ENCODE measurements around the gene DMRTB1. TPM values are rescaled to one million over a fixed set of nuclear protein-coding genes. Genes with fewer than 3 reads are reported as not detected.

The DMRTB1 gene
- total RNA-seq (not detected), polyA plus RNA-seq (not detected)
- long read RNA-seq, donor 1 = 0 reads
- long read RNA-seq, donor 2 = 0 reads
- long read RNA-seq, donor 3 = 0 reads
- long read RNA-seq, donor 4 = 0 reads
- long read RNA-seq, donor 5 = 0 reads

- no peak within 1 kb of the TSS for H3K9ac ChIP-seq (ENCODE audit: insufficient read depth in 1 of 2, low read length in 2 of 2)
- no peak within 1 kb of the TSS for H3K27ac ChIP-seq (ENCODE audit: low read depth in 1 of 2, low read length in 1 of 2)
- DNase-seq (no peak), ATAC-seq (ENCODE audit: insufficient read depth, low FRiP score) (no peak)
- no peaks in the 10 kb centered on the region for H3K36me3 ChIP-seq (ENCODE audit: control insufficient read depth in 4 of 4, insufficient read depth in 4 of 4, low read length in 4 of 4)
- TF ChIP-seq CTCF (IDR thresholded peaks at IDR 0.05; ENCODE audit: control extremely low read depth, extremely low read depth) = no peak
- no peaks in the 10 kb centered on the region for H3K9me3 ChIP-seq (ENCODE audit: control insufficient read depth in 4 of 4, insufficient read depth in 3 of 4, low read length in 3 of 4)
- peaks cover 0 to 3% (median 0%) of the 10 kb centered on the region in 5 donors for H3K4me1 ChIP-seq (ENCODE audit: control insufficient read depth in 5 of 5, insufficient read depth in 5 of 5, low read length in 5 of 5)
- WGBS, 2 donors = 94 to 98% methylated on average over 75 to 82 of the region's 82 CpGs
- H3K4me3 ChIP-seq = no peak within 1 kb of the TSS
- peaks cover 0 to 2% (median 0%) of the 10 kb centered on the region in 3 donors for H3K27me3 ChIP-seq (ENCODE audit: control insufficient read depth in 3 of 3, insufficient read depth in 3 of 3, low read length in 2 of 3)
These were observed at the start of gene DMRTB1 for GRCh38 chr1:53459321-53460175. Gene DMRTB1, plus strand, starts transcription at chr1:53459399. Its CDS starts 55 bp downstream, at chr1:53459454.

DNA sequence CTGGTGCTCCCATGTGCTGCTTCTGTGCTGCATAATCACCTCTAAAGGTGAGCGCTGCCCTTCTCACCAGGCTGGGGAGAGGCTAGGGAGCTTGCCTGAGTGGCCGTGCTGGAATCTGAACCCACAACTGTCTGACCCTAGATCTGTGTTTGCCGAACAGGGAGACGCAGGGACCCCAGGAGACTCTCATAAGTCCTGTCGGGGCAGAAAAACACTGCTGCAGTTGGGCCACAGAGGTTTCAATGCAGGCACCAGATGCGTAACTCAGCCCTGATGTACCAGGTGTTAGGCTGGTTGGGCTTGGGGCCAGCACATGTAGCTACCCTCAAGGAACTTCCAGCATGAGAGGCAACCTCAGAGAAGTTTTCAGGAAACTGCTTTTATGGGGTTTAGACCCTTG is 49.5 kb upstream of the DMRTB1 start:
- Histone ChIP-seq H3K4me3 (no peak overlapping the region), H3K9ac (ENCODE audit: insufficient read depth in 1 of 2, low read length in 2 of 2) (no peak overlapping the region), H3K36me3 (ENCODE audit: control insufficient read depth in 4 of 4, insufficient read depth in 4 of 4, low read length in 4 of 4) (no peaks in the 10 kb centered on the region), H3K27me3 (ENCODE audit: control insufficient read depth in 3 of 3, insufficient read depth in 3 of 3, low read length in 2 of 3) (peaks cover 0 to 3% (median 0%) of the 10 kb centered on the region in 3 donors), H3K4me1 (ENCODE audit: control insufficient read depth in 5 of 5, insufficient read depth in 5 of 5, low read length in 5 of 5) (peaks cover 0 to 5% (median 0%) of the 10 kb centered on the region in 5 donors), H3K27ac (ENCODE audit: low read depth in 1 of 2, low read length in 1 of 2) (no peak overlapping the region), H3K9me3 (ENCODE audit: control insufficient read depth in 4 of 4, insufficient read depth in 3 of 4, low read length in 3 of 4) (no peaks in the 10 kb centered on the region)
- 76 to 81% methylated on average over 6 of the region's 6 CpGs for whole genome bisulfite sequencing, 2 donors
- DNase-seq (no peak), ATAC-seq (ENCODE audit: insufficient read depth, low FRiP score) (no peak)
- TF ChIP-seq CTCF (IDR thresholded peaks at IDR 0.05; ENCODE audit: control extremely low read depth, extremely low read depth) = no peak

DNA sequence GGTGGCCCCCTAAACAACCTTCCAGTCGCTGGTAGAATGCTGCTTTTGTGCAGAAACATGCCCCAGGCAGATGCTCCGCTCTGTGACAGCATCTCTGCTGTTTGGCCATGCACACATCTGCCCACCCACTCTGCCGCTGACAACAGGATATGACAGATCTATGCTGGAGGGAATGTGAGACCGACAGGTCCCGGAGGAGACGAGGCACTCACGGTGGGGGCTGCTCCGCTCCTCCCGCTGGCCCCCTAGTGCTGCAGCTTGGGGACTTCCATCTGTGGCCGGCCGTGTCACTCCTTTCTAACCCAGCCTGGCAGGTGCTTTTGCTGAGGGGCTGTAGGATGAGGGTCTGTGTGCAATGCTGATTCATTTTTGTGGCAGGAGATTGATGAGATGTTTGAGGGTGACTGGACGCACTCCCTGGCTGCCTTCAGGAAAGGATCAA is 49.1 kb upstream of the DMRTB1 start:
- H3K9me3 ChIP-seq (ENCODE audit: control insufficient read depth in 4 of 4, insufficient read depth in 3 of 4, low read length in 3 of 4) = no peaks in the 10 kb centered on the region
- ATAC-seq (ENCODE audit: insufficient read depth, low FRiP score) = no peak
- H3K4me3 ChIP-seq = no peak overlapping the region
- peaks cover 0 to 5% (median 0%) of the 10 kb centered on the region in 5 donors for H3K4me1 ChIP-seq (ENCODE audit: control insufficient read depth in 5 of 5, insufficient read depth in 5 of 5, low read length in 5 of 5)
- no peak for TF ChIP-seq CTCF (IDR thresholded peaks at IDR 0.05; ENCODE audit: control extremely low read depth, extremely low read depth)
- H3K9ac ChIP-seq (ENCODE audit: insufficient read depth in 1 of 2, low read length in 2 of 2) = no peak overlapping the region
- H3K36me3 ChIP-seq (ENCODE audit: control insufficient read depth in 4 of 4, insufficient read depth in 4 of 4, low read length in 4 of 4) = no peaks in the 10 kb centered on the region
- peaks cover 0 to 3% (median 0%) of the 10 kb centered on the region in 3 donors for H3K27me3 ChIP-seq (ENCODE audit: control insufficient read depth in 3 of 3, insufficient read depth in 3 of 3, low read length in 2 of 3)
- 57 to 79% methylated on average over 12 of the region's 12 CpGs for WGBS, 2 donors
- no peak overlapping the region for H3K27ac ChIP-seq (ENCODE audit: low read depth in 1 of 2, low read length in 1 of 2)
- no peak for DNase-seq
